ENCODE measurements around the gene PICALM. TPM values are rescaled to one million over a fixed set of nuclear protein-coding genes. Genes with fewer than 3 reads are reported as not detected.
A peak's percentile ranks its signal among the peaks of the same experiment; 100 is the strongest.
"Not testable (repeated sequence)": the region's sequence is repeated elsewhere in the genome, so short reads cannot be mapped to it uniquely, and the experiment has no call there.

PICALM gene
- total and polyA plus RNA-seq, 12 donors, result 33.9 to 217 (median 116) TPM

DNA sequence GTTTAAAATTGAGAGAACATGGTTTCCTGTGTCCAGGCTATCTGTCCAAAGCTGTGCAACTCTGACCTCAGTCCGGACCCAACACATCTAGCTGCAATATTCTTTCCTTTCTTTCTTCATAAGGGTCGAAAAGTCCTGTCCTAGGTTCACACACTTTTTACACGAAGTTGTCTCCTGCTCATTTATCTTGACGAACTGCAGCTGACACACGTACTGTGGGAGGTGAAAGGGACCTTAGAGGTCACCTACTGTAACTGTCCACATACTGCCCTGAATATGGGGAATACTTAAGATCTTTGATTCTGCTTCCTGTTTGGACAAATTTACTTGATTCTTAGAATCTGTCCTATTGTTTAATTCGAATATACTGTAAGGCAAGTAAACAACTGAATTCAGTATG lies 107.8 kb downstream of the PICALM start:
- peaks cover 0 to 38% of the 10 kb centered on the region in 2 donors for H3K36me3 ChIP-seq (replicated peaks in 1 of 2)
- intact Hi-C loops (cut with DNase I), result no loop called here
- H3K27me3 ChIP-seq, result no peaks in the 10 kb centered on the region
- TF ChIP-seq POLR2A (IDR thresholded peaks at IDR 0.05) (no peak), CTCF (IDR thresholded peaks at IDR 0.05) (no peak)
- H3K4me3 ChIP-seq, result no peak overlapping the region
- H3K9me3 ChIP-seq (replicated peaks in 1 of 3), result no peaks in the 10 kb centered on the region
- H3K27ac ChIP-seq, result no peak overlapping the region
- 55 to 66% (median 61%) methylated on average over 6 of the region's 6 CpGs for WGBS, 4 donors
- H3K4me1 ChIP-seq (replicated peaks in 1 of 2), result peaks cover 7 to 17% of the 10 kb centered on the region in 2 donors
- DNase-seq, result no peak

- H3K4me3 ChIP-seq, result no peak overlapping the region
- H3K27me3 ChIP-seq, result no peaks in the 10 kb centered on the region
- H3K27ac ChIP-seq, result no peak overlapping the region
- no peak for DNase-seq
- H3K4me1 ChIP-seq (replicated peaks in 1 of 2), result peaks cover 11 to 22% of the 10 kb centered on the region in 2 donors
- peaks cover 0 to 35% of the 10 kb centered on the region in 2 donors for H3K36me3 ChIP-seq (replicated peaks in 1 of 2)
- no peak for TF ChIP-seq POLR2A (IDR thresholded peaks at IDR 0.05)
- TF ChIP-seq CTCF (IDR thresholded peaks at IDR 0.05), result no peak
- intact Hi-C loops (cut with DNase I), result no loop called here
- no peaks in the 10 kb centered on the region for H3K9me3 ChIP-seq (replicated peaks in 1 of 3)
- WGBS, 4 donors, result 70 to 87% (median 82%) methylated on average over 3 of the region's 3 CpGs
These were observed 108.2 kb downstream of the PICALM start for GRCh38 chr11:85960678-85961077.

GRCh38 chr11:85955531-85955930 lies 113.4 kb downstream of the PICALM start:
- WGBS, 4 donors, result 21 to 46% (median 30%) methylated on average over 1 of the region's 1 CpG
- Histone ChIP-seq H3K27ac (peak overlapping the region in 4 of 5 donors; percentile 41 to 82 (median 62)), H3K9me3 (replicated peaks in 1 of 3) (no peaks in the 10 kb centered on the region), H3K36me3 (replicated peaks in 1 of 2) (peaks cover 0 to 21% of the 10 kb centered on the region in 2 donors), H3K4me3 (peak overlapping the region in 1 of 4 donors; percentile 11), H3K27me3 (no peaks in the 10 kb centered on the region), H3K4me1 (replicated peaks in 1 of 2) (peaks cover 21 to 26% of the 10 kb centered on the region in 2 donors)
- TF ChIP-seq POLR2A (IDR thresholded peaks at IDR 0.05), result no peak
- no peak for TF ChIP-seq CTCF (IDR thresholded peaks at IDR 0.05)
- intact Hi-C loops (cut with DNase I), result no loop called here
- DNase-seq, result peak in 5 of 7 donors; percentile 37 to 60 (median 53)

- H3K27ac ChIP-seq, result peak overlapping the region in 1 of 5 donors; percentile 7
These were observed 115.3 kb downstream of the PICALM start for GRCh38 chr11:85953491-85954143.

GRCh38 chr11:85952108-85952485 lies 116.8 kb downstream of the PICALM start:
- H3K27ac ChIP-seq; H3K27me3 ChIP-seq; H3K4me3 ChIP-seq; H3K36me3 ChIP-seq (replicated peaks in 1 of 2); intact Hi-C loops (cut with DNase I); H3K9me3 ChIP-seq (replicated peaks in 1 of 3); DNase-seq: not testable (repeated sequence)
- H3K4me1 ChIP-seq (replicated peaks in 1 of 2), result peaks cover 25 to 42% of the 10 kb centered on the region in 2 donors
- WGBS, 4 donors, result 88 to 98% (median 93%) methylated on average over 7 of the region's 7 CpGs

More at GRCh38 chr11:85953491-85954143, 115.3 kb downstream of the PICALM start:
- no peaks in the 10 kb centered on the region for H3K27me3 ChIP-seq
- no peak for DNase-seq
- peaks cover 21 to 27% of the 10 kb centered on the region in 2 donors for H3K4me1 ChIP-seq (replicated peaks in 1 of 2)
- 42 to 79% (median 56%) methylated on average over 2 of the region's 2 CpGs for WGBS, 4 donors
- no peaks in the 10 kb centered on the region for H3K9me3 ChIP-seq (replicated peaks in 1 of 3)
- intact Hi-C loops (cut with DNase I), result no loop called here
- H3K4me3 ChIP-seq, result no peak overlapping the region
- H3K36me3 ChIP-seq (replicated peaks in 1 of 2), result peaks cover 0 to 19% of the 10 kb centered on the region in 2 donors
- TF ChIP-seq POLR2A (IDR thresholded peaks at IDR 0.05) (no peak), CTCF (IDR thresholded peaks at IDR 0.05) (no peak)

Data from adrenal gland (tissue), 12 donors.